ENCODE data around the gene BATF3.

Gene BATF3

DNA sequence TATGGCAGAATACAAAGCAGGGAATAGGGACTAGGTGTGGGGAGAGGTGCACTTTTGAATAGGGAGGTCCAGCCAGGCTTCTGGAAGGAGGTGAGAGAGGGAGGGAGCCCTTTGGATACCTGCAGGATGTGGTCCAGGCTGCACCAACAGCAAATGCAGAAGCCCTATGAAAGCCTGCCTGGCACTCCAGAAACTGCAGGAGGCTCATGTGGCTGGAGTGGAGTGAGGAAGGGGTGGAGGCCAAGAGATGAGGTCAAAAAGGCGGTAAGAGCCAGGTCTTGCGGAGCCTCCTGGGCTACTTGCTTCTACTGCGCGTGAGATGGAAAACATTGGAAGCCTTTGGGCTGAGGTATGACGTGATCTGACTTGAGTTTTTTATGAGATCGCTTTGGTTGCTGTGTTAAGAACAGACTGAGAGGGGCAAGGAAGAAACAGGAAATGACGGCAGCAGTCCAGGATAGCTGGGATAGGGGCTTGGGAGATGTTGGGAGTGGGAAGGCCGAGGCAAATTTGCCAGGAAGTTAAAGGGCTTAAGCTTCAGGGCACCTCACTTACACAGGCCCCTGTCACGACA, 4.4 kb upstream of the BATF3 start:
- no peak for DNase-seq (ENCODE audit: low spot score)

DNA sequence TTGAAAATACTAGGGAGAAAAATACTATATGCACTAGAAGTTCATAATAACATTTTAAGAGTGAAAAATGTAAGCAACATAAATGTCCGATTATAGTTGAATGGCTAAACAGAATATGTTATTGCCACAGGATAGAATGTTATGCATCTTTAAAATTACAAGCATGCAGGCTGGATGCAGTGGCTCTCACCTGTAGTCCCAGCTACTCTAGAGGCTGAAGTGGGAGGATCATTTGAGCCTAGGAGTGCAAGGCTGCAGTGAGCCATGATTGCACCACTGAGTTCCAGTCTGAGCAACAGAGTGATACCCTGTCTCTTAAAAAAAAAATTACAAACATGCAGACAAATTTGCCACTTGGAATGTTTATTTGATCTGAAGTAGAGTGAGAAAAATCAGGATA, 3.0 kb upstream of the BATF3 start:
- no peak for DNase-seq (ENCODE audit: low spot score)

GRCh38 chr1:212701910-212702309, 2.3 kb upstream of the BATF3 start:
- DNase-seq (ENCODE audit: low spot score): no peak

GRCh38 chr1:212700892-212701819, 1.5 kb upstream of the BATF3 start:
- DNase-seq (ENCODE audit: low spot score): no peak

- no peak for DNase-seq (ENCODE audit: low spot score)
Measured at GRCh38 chr1:212700223-212700891, 717 bp upstream of the BATF3 start.

- DNase-seq (ENCODE audit: low spot score): no peak
Measured at GRCh38 chr1:212699104-212699624, 476 bp downstream of the BATF3 start.

DNA sequence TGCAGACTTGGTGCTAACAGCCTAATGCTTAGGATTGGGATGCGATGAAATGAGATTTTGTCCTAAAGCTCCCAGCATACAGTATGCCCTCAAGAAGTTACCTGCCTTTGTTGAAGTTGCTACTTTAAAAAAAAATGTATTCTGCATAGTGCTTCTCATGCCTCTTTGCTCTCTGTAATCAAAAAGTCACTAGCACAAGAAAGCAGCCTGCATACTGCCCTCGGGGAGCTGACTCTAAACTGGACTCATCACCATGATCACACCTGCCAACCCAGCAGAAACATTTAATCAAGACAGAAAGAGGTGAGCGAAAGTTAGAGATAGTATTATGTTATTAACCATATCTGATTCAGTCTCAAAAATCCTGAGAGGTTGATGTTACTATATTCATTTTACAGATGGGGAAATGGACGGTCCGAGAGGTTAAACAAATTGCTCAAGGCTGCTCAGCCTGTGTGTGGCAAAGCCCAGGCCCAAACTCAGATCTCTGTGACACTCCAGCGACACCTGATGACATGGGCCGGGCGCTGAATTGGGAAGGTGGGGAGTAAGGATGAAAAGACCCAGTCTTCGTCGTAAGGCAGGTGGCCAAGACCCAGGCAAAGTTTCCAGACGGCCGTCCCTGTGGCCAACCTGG, 1.1 kb downstream of the BATF3 start:
- DNase-seq (ENCODE audit: low spot score): no peak

GRCh38 chr1:212696721-212697331, 2.8 kb downstream of the BATF3 start:
- DNase-seq (ENCODE audit: low spot score): no peak

DNA sequence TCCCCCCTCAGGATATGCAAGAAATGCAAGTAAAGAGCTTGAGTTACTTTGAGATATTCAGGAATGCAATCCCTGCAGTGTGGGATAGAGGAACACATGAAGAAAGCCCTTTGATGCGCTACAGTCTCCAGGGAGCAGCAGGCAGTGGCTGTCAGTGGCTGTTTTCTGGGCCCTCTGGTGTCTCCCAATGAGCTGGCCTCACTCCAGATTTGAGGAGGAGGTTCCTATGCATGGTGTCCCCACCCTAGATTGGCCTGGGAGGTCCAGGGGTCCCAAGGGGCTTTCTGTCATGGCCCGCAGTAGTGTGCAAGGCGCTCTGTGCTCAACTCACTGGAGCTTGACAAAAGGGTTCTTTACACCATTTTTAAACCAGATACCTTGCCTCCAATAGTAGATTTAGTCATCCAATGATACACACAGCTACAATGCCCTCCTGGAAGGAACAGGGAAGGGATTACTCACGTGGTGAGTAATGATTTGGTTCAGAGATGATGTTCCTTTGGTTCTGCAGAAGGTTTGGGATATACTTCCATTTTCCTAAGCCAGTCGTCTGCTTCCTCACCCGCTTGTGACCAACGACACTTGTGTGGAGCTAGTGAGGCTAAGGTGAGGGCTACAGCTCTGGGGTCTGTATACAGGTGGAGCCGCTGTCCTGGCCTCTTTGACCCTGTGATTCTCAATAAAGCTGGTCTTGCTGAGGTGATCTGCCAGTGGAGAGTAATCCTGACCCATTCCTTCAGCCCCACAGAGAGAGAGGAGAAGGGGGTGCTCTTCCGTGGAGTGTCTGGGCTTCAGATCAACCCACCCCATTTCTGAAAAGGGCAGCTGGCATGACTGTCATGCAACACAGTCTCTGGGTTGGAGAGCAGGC, 6.6 kb downstream of the BATF3 start:
- no peak for DNase-seq (ENCODE audit: low spot score)

DNA sequence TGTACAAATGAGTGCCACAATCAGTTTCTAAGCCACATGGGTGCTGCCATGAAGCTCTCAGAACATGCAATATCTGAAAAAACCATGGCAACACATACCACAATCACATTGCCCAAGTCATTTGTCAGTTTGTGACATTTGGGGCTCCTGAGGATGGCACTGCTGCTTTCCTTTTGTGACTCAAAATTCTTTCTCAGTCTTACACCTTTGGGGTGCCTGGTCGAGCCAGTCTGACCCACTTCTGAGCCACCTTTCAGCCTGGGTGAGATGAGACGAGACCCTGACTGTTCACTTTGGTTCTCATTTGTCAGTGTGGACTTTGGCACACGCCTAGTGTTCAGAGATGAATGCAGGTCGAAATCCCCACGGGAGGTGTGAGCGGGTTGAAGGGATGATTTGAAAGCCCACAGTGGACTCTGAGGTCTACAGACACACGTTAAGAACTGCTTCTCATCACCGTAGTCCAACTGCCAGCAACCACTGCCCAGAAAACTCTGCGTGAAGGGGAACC, 8.0 kb downstream of the BATF3 start:
- DNase-seq (ENCODE audit: low spot score): no peak

DNA sequence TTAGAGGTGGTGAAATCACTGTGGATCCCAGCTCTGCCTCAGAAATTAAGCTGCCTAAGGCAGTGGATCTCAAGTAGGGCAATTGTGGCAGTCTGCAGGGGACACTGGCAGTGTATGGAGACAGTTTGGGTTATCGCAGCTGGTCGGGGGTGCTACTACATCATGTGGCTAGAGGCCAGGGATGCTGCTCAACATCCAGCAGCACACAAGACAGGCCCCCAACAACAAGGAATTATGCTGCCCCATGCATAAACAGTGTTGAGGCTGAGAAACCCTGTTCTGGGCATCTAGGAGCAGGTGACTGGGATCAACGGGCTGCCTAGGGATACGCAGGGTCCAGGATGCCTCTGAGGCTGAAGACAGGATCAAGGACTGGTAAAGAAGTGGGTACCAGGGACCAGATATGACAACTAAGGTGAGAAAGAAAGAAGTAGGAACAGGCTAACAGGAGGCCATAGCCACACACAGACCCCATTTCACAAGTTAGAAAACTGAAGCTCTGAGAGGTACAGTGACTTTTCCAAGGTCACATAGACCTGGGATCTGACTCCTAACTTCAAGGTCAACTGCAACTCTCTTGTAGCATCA, 8.7 kb downstream of the BATF3 start:
- DNase-seq (ENCODE audit: low spot score): no peak

DNA sequence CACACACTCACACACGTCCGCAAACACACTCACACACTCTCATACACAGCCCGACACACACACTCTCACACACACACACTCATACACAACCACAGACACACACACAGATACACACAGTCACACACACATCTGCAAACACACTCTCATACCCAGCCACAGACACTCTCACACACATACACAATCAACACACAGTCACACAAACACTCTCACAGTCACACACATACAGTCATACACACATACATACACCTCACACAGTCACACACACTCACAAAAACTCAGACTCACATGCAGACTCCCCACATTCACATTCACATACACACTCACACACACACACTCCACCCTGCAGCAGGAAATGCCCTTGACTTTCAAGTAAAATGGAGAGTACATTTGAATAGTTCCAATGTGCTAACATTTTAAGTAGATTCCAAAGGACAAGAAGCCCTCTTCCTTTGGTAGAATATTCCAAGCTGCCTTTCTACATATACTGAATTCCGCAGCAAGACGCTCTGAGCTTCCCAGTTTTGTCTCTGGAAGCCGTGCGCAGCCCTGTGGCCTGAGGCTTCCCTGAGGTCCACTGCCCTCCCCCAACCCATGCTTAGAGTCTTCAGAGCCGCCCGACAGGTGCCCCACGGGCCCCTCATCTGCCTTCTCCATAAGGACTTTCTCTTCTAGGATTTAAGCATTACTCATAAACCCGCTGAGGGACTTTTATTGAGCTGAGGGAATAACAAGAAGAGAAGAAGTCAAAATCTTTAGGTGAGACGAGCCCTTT, 9.7 kb downstream of the BATF3 start:
- no peak for DNase-seq (ENCODE audit: low spot score)

GRCh38 chr1:212689196-212689725, 10.4 kb downstream of the BATF3 start:
- DNase-seq (ENCODE audit: low spot score): no peak

GRCh38 chr1:212688341-212689047, 11.1 kb downstream of the BATF3 start:
- no peak for DNase-seq (ENCODE audit: low spot score)

GRCh38 chr1:212687811-212688210, 11.8 kb downstream of the BATF3 start:
- DNase-seq (ENCODE audit: low spot score): no peak

DNA sequence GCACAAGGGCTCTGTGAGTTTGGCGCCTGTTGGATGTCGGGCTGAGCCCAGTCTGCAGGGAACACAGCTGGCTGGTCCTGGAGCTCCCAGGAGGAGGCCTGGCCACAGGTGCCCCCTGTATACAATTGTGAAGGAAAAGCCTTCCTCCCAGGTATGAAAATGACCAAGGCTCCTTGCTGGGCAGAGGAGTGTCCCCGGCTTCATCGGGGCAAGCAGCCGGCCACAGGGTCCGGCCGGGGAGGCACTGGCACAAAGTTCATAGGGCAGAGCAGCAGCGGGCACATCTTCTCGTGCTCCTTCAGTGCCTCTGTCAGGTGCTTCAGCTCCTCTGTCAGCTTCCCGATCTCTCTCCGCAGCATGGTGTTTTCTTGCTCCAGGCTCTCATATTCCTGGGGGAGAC, 13.0 kb downstream of the BATF3 start:
- DNase-seq (ENCODE audit: low spot score): no peak

- no peak for DNase-seq (ENCODE audit: low spot score)
Measured at GRCh38 chr1:212686069-212686468, 13.6 kb downstream of the BATF3 start.

GRCh38 chr1:212685429-212685828, 14.2 kb downstream of the BATF3 start:
- no peak for DNase-seq (ENCODE audit: low spot score)

Measured in putamen (tissue), 1 donor.